Right lobe of liver (tissue), 4 donors: ENCODE results near the gene GALNS.

Source experiments
- POLR2A ChIP-seq: fragments of 450-650 bp; IDR thresholded peaks from one replicate; pipeline ENCODE4 v1.6.1; 2017; ENCODE audit warnings: antibody characterized with exemption, mild to moderate bottlenecking
- TF ChIP-seq, protein P1 (sequence below), 4 donors: fragments of 200-600 bp in 3 of 4; fragments of 450-650 bp in 1 of 4; IDR thresholded peaks; one replicate each; pipeline versions ENCODE4 v1.5.1 to v1.8.0; 2016 to 2022; ENCODE audit warnings: antibody characterized with exemption in 4 of 4, mild to moderate bottlenecking in 2 of 4
- donor health status: DM: no; HTN: no; CAD: no.
- donor health status: DM: no; HTN: no; CAD: no.
- donor health status: DM: no; HTN: yes; CAD: no.

DNA sequence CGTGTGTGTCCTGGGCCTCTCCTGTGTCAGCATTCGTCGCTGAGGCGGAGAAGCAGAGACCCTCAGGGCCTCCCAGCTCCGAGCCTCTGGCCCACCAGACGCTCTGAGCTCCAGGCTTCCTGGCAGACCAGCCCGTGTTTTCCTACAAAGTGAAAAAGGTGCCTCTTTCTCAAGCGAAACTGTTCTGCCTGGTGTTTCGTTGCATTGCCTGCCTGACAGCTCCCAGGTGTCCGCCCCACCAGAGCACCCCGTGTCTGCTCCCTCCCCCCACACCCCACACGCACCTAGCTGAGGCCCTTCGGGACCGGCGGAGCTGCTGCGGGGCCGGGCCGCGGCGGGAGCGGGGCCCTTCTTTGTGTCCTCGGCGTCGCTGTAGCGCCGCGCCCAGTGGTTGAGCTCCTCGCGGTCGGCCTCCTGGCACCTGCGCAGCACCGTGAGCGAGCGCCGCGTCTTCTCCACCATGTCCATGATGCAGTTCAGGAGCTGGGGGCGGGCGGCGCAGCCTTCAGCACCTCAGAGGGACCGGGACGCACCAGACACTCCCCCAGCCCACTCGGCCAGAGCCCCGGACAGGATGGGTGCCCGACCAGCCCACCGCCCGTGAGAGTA is 24.4 kb upstream of the GALNS start:
- TF ChIP-seq, protein P1, sequence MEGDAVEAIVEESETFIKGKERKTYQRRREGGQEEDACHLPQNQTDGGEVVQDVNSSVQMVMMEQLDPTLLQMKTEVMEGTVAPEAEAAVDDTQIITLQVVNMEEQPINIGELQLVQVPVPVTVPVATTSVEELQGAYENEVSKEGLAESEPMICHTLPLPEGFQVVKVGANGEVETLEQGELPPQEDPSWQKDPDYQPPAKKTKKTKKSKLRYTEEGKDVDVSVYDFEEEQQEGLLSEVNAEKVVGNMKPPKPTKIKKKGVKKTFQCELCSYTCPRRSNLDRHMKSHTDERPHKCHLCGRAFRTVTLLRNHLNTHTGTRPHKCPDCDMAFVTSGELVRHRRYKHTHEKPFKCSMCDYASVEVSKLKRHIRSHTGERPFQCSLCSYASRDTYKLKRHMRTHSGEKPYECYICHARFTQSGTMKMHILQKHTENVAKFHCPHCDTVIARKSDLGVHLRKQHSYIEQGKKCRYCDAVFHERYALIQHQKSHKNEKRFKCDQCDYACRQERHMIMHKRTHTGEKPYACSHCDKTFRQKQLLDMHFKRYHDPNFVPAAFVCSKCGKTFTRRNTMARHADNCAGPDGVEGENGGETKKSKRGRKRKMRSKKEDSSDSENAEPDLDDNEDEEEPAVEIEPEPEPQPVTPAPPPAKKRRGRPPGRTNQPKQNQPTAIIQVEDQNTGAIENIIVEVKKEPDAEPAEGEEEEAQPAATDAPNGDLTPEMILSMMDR (IDR thresholded peaks at IDR 0.05): no peak
- TF ChIP-seq POLR2A: no peak
